SK-N-SH (cell line): Measurements from ENCODE around the gene NAA38. TPM values are rescaled to one million over a fixed set of nuclear protein-coding genes. Genes with fewer than 3 reads are reported as not detected.

Experiments
- CTCF ChIA-PET: fragments of 300-600, 350-600 bp; formaldehyde crosslinking; extraction: SDS; loops from one replicate; lab custom pipeline; 2021; lab: Yijun Ruan, JAX
- POLR2A ChIA-PET: fragments of 350-600 bp; sonication (Branson Sonifier 250); formaldehyde crosslinking; extraction: SDS; loops from one replicate; lab custom pipeline; 2020; ENCODE audit warnings: antibody characterized with exemption, inconsistent platforms; lab: Yijun Ruan, JAX
- DNase-seq: peaks from one replicate; pipeline ENCODE4 v3.0.0; 2012
- H2AFZ ChIP-seq: fragments of 200-600 bp; sonication (generic); 2 replicates; pipeline ENCODE4 v1.8.1; 2016; ENCODE audit warnings: antibody characterized with exemption, mild to moderate bottlenecking, low read depth
- H3F3A ChIP-seq: fragments of 200-600 bp; sonication (generic); replicated peaks from 2 replicates; pipeline ENCODE3; 2016; ENCODE audit warnings: antibody characterized with exemption, mild to moderate bottlenecking; ENCODE audit not compliant: insufficient read depth
- H3K27ac ChIP-seq, 2 experiments: fragments of 200-500 bp in 1 of 2; fragments of 200-600 bp in 1 of 2; sonication (Bioruptor generic) in 1 of 2; sonication (generic), shearing (Covaris generic) in 1 of 2; 2 replicates each; pipeline versions ENCODE4 v1.5.1 to v1.6.1; 2014 to 2016; ENCODE audit warnings: low read depth in 2 of 2, inconsistent platforms in 1 of 2, low read length in 1 of 2, mild to moderate bottlenecking in 1 of 2, mixed read lengths in 1 of 2
- H3K27me3 ChIP-seq: fragments of 200-600 bp; sonication (generic), shearing (Covaris generic); 2 replicates; pipeline ENCODE4 v1.6.1; 2016; ENCODE audit warnings: mixed run types; ENCODE audit not compliant: insufficient read depth
- H3K36me3 ChIP-seq, 2 experiments: fragments of 200-500 bp in 1 of 2; fragments of 200-600 bp in 1 of 2; sonication (Bioruptor generic) in 1 of 2; sonication (generic) in 1 of 2; replicated peaks in 1 of 2; 2 replicates each; pipeline versions ENCODE3 to v1.5.1; 2014 to 2016; ENCODE audit warnings: low read length in 1 of 2, mild to moderate bottlenecking in 1 of 2; ENCODE audit not compliant: insufficient read depth in 2 of 2, control insufficient read depth in 1 of 2
- H3K4me1 ChIP-seq, 2 experiments: fragments of 200-500 bp in 1 of 2; fragments of 200-600 bp in 1 of 2; sonication (Bioruptor generic) in 1 of 2; sonication (generic), shearing (Covaris generic) in 1 of 2; 2 replicates each; pipeline versions ENCODE4 v1.5.1 to v1.6.1; 2014 to 2016; ENCODE audit warnings: low read depth in 1 of 2, low read length in 1 of 2, mixed run types in 1 of 2; ENCODE audit not compliant: insufficient read depth in 2 of 2, control insufficient read depth in 1 of 2
- H3K4me2 ChIP-seq: fragments of 200-600 bp; sonication (generic), shearing (Covaris generic); 2 replicates; pipeline ENCODE4 v1.6.1; 2017; ENCODE audit warnings: mixed run types
- H3K4me3 ChIP-seq, 2 experiments: fragments of 200-500 bp in 1 of 2; fragments of 200-600 bp in 1 of 2; sonication (Bioruptor generic) in 1 of 2; sonication (generic), shearing (Covaris generic) in 1 of 2; 2 replicates each; pipeline versions ENCODE4 v1.5.1 to v1.8.1; 2014 to 2016; ENCODE audit warnings: low read depth in 2 of 2, inconsistent platforms in 1 of 2, low read length in 1 of 2, mild to moderate bottlenecking in 1 of 2, mixed read lengths in 1 of 2, moderate library complexity in 1 of 2
- H3K79me2 ChIP-seq: fragments of 200-600 bp; sonication (generic); 2 replicates; pipeline ENCODE4 v1.8.1; 2017; ENCODE audit warnings: mild to moderate bottlenecking; ENCODE audit not compliant: insufficient read depth
- H3K9ac ChIP-seq: fragments of 200-600 bp; sonication (generic); 2 replicates; pipeline ENCODE4 v1.6.1; 2017; ENCODE audit warnings: mixed run types
- H3K9me2 ChIP-seq: fragments of 200-600 bp; sonication (generic); 2 replicates; pipeline ENCODE4 v1.6.1; 2017; ENCODE audit warnings: mixed run types
- H3K9me3 ChIP-seq: fragments of 200-600 bp; sonication (generic); 2 replicates; pipeline ENCODE4 v1.6.1; 2017; ENCODE audit warnings: mixed run types, mild to moderate bottlenecking, moderate library complexity
- H4K20me1 ChIP-seq: fragments of 200-600 bp; sonication (generic); 2 replicates; pipeline ENCODE4 v1.6.1; 2017; ENCODE audit warnings: mild to moderate bottlenecking, mixed run types; ENCODE audit not compliant: insufficient read depth
- CHD2 ChIP-seq: fragments of 150-350 bp; IDR thresholded peaks from 2 replicates; pipeline ENCODE4 v1.6.1; 2018; ENCODE audit warnings: low read length; ENCODE audit not compliant: partially characterized antibody
- ELF1 ChIP-seq: IDR thresholded peaks from 2 replicates; pipeline ENCODE4 v1.4.0; 2012
- EP300 ChIP-seq, 2 experiments: IDR thresholded peaks; 2 replicates each; pipeline versions ENCODE4 v1.4.0 to v1.6.1; 2012; ENCODE audit warnings: borderline replicate concordance in 1 of 2, low read depth in 1 of 2, low read length in 1 of 2
- FOSL2 ChIP-seq: IDR thresholded peaks from 2 replicates; pipeline ENCODE4 v1.4.0; 2012; ENCODE audit warnings: low read depth, mild to moderate bottlenecking, moderate library complexity, borderline replicate concordance
- FOXM1 ChIP-seq: IDR thresholded peaks from 2 replicates; pipeline ENCODE4 v1.4.0; 2012; ENCODE audit warnings: low read depth, mild to moderate bottlenecking
- JUND ChIP-seq: IDR thresholded peaks from 2 replicates; pipeline ENCODE4 v1.4.0; 2012
- MEF2A ChIP-seq: IDR thresholded peaks from 2 replicates; pipeline ENCODE4 v1.4.0; 2012; ENCODE audit warnings: low read depth, borderline replicate concordance
- NRF1 ChIP-seq: IDR thresholded peaks from 2 replicates; pipeline ENCODE4 v1.6.1; 2012; ENCODE audit warnings: low read depth, mild to moderate bottlenecking, low read length
- POLR2AphosphoS5 ChIP-seq: IDR thresholded peaks from 2 replicates; pipeline ENCODE4 v1.6.1; 2012; ENCODE audit warnings: low read depth, low read length
- RCOR1 ChIP-seq: fragments of 150-350 bp; IDR thresholded peaks from 2 replicates; pipeline ENCODE4 v1.6.1; 2017; ENCODE audit warnings: antibody characterized with exemption, low read length
- SIN3A ChIP-seq: IDR thresholded peaks from 2 replicates; pipeline ENCODE4 v1.6.1; 2012; ENCODE audit warnings: low read depth, mild to moderate bottlenecking, low read length, moderate library complexity, borderline replicate concordance
- USF1 ChIP-seq: IDR thresholded peaks from 2 replicates; pipeline ENCODE4 v1.4.0; 2012; ENCODE audit warnings: low read depth, borderline replicate concordance
- USF2 ChIP-seq: fragments of 150-350 bp; IDR thresholded peaks from 2 replicates; pipeline ENCODE4 v1.6.1; 2017; ENCODE audit warnings: antibody characterized with exemption, low read length, low read depth, borderline replicate concordance
- ZBTB33 ChIP-seq: IDR thresholded peaks from 2 replicates; pipeline ENCODE4 v1.4.0; 2012; ENCODE audit warnings: low read depth, borderline replicate concordance
- WGBS: methylation state at CpG from one replicate; pipeline ENCODE4 v1.1.6; 2017; ENCODE audit warnings: low lambda C conversion rate; 5-methylcytosine and 5-hydroxymethylcytosine counted together
- polyA plus RNA-seq, 3 experiments: library from polyadenylated mRNA; depleted of rRNA; stranded (reverse); fragments of >200 nt; gene quantifications; 2 replicates each; pipeline ENCODE4 v1.2.3, GENCODE V29; 2012
- TF ChIP-seq, protein P1 (sequence below): fragments of 150-350 bp; IDR thresholded peaks from 2 replicates; pipeline ENCODE4 v1.6.1; 2016; ENCODE audit warnings: mild to moderate bottlenecking, low read depth, low read length
- TF ChIP-seq, protein P2 (sequence below): fragments of 200-600 bp; sonication (generic); IDR thresholded peaks from 2 replicates; pipeline ENCODE4 v1.6.1; 2017; ENCODE audit warnings: antibody characterized with exemption, mild to moderate bottlenecking, moderate library complexity
- TF ChIP-seq, protein P3 (sequence below): IDR thresholded peaks from 2 replicates; pipeline ENCODE4; 2012
- TF ChIP-seq, protein P4 (sequence below): IDR thresholded peaks from 2 replicates; pipeline ENCODE4 v1.4.0; 2012; ENCODE audit warnings: low read depth
- TF ChIP-seq, protein P5 (sequence below): IDR thresholded peaks from 2 replicates; pipeline ENCODE4 v1.6.1; 2012; ENCODE audit warnings: mild to moderate bottlenecking, low read depth, low read length, moderate library complexity

NAA38 gene
- polyA plus RNA-seq, 1 of the 3 experiments (the other 2 are of a cell fraction): 202 TPM

GRCh38 chr17:7832431-7832830 lies 24.9 kb downstream of the NAA38 start:
- 87% methylated on average over 10 of the region's 10 CpGs for WGBS
- no peak for DNase-seq
- no peak for TF ChIP-seq ZBTB33
- no peak for TF ChIP-seq USF2
- TF ChIP-seq MEF2A: no peak
- TF ChIP-seq, protein P1, sequence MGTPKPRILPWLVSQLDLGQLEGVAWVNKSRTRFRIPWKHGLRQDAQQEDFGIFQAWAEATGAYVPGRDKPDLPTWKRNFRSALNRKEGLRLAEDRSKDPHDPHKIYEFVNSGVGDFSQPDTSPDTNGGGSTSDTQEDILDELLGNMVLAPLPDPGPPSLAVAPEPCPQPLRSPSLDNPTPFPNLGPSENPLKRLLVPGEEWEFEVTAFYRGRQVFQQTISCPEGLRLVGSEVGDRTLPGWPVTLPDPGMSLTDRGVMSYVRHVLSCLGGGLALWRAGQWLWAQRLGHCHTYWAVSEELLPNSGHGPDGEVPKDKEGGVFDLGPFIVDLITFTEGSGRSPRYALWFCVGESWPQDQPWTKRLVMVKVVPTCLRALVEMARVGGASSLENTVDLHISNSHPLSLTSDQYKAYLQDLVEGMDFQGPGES: no peak
- TF ChIP-seq, protein P2, sequence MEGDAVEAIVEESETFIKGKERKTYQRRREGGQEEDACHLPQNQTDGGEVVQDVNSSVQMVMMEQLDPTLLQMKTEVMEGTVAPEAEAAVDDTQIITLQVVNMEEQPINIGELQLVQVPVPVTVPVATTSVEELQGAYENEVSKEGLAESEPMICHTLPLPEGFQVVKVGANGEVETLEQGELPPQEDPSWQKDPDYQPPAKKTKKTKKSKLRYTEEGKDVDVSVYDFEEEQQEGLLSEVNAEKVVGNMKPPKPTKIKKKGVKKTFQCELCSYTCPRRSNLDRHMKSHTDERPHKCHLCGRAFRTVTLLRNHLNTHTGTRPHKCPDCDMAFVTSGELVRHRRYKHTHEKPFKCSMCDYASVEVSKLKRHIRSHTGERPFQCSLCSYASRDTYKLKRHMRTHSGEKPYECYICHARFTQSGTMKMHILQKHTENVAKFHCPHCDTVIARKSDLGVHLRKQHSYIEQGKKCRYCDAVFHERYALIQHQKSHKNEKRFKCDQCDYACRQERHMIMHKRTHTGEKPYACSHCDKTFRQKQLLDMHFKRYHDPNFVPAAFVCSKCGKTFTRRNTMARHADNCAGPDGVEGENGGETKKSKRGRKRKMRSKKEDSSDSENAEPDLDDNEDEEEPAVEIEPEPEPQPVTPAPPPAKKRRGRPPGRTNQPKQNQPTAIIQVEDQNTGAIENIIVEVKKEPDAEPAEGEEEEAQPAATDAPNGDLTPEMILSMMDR: no peak
- TF ChIP-seq JUND: no peak
- TF ChIP-seq, protein P3, sequence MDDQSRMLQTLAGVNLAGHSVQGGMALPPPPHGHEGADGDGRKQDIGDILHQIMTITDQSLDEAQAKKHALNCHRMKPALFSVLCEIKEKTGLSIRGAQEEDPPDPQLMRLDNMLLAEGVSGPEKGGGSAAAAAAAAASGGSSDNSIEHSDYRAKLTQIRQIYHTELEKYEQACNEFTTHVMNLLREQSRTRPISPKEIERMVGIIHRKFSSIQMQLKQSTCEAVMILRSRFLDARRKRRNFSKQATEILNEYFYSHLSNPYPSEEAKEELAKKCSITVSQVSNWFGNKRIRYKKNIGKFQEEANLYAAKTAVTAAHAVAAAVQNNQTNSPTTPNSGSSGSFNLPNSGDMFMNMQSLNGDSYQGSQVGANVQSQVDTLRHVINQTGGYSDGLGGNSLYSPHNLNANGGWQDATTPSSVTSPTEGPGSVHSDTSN: no peak
- TF ChIP-seq NRF1: no peak
- TF ChIP-seq POLR2AphosphoS5: no peak
- TF ChIP-seq SIN3A: no peak
- TF ChIP-seq, protein P4, sequence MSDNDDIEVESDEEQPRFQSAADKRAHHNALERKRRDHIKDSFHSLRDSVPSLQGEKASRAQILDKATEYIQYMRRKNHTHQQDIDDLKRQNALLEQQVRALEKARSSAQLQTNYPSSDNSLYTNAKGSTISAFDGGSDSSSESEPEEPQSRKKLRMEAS: no peak
- no peak for TF ChIP-seq CHD2
- no peak for TF ChIP-seq EP300 (IDR thresholded peaks at IDR 0.05; ENCODE audit: borderline replicate concordance in 1 of 2, low read depth in 1 of 2, low read length in 1 of 2)
- TF ChIP-seq ELF1: no peak
- TF ChIP-seq FOXM1: no peak
- TF ChIP-seq FOSL2: no peak
- TF ChIP-seq, protein P5, sequence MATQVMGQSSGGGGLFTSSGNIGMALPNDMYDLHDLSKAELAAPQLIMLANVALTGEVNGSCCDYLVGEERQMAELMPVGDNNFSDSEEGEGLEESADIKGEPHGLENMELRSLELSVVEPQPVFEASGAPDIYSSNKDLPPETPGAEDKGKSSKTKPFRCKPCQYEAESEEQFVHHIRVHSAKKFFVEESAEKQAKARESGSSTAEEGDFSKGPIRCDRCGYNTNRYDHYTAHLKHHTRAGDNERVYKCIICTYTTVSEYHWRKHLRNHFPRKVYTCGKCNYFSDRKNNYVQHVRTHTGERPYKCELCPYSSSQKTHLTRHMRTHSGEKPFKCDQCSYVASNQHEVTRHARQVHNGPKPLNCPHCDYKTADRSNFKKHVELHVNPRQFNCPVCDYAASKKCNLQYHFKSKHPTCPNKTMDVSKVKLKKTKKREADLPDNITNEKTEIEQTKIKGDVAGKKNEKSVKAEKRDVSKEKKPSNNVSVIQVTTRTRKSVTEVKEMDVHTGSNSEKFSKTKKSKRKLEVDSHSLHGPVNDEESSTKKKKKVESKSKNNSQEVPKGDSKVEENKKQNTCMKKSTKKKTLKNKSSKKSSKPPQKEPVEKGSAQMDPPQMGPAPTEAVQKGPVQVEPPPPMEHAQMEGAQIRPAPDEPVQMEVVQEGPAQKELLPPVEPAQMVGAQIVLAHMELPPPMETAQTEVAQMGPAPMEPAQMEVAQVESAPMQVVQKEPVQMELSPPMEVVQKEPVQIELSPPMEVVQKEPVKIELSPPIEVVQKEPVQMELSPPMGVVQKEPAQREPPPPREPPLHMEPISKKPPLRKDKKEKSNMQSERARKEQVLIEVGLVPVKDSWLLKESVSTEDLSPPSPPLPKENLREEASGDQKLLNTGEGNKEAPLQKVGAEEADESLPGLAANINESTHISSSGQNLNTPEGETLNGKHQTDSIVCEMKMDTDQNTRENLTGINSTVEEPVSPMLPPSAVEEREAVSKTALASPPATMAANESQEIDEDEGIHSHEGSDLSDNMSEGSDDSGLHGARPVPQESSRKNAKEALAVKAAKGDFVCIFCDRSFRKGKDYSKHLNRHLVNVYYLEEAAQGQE: no peak
- TF ChIP-seq USF1: no peak
- TF ChIP-seq RCOR1: no peak
- Histone ChIP-seq H3K9me2 (no peaks in the 10 kb centered on the region), H2AFZ (no peak overlapping the region), H3K36me3 (no peaks in the 10 kb centered on the region), H3K4me2 (no peak overlapping the region), H3F3A (peaks cover 15% of the 10 kb centered on the region), H4K20me1 (no peaks in the 10 kb centered on the region), H3K27ac (no peak overlapping the region), H3K4me1 (peaks cover 5 to 9% of the 10 kb centered on the region in 2 experiments; a peak in 3 of 4 replicates), H3K4me3 (no peak overlapping the region), H3K79me2 (peaks cover 9% of the 10 kb centered on the region), H3K9ac (no peak overlapping the region), H3K9me3 (no peaks in the 10 kb centered on the region), H3K27me3 (peaks cover 7% of the 10 kb centered on the region)
- ChIA-PET CTCF (interaction anchor here (0.6 to 6.5 kb wide), 11 partner anchors 9 to 325 kb away, joined by 3 to 79 read pairs (median 3); partner anchors contain the start of genes CYB5D1, NAA38 and TMEM88), POLR2A (interaction anchor here (1.2 to 1.6 kb wide), 2 partner anchors 10 to 13 kb away, joined by 3 to 5 read pairs; no protein-coding TSS in a partner anchor)
